H9 (cell line): ENCODE measurements around the gene STAG2. TPM values are rescaled to one million over a fixed set of nuclear protein-coding genes. Genes with fewer than 3 reads are reported as not detected.

ENCODE experiments used
- DNase-seq: peaks from one replicate; pipeline ENCODE4 v3.0.0-alpha.2; 2017
- H2AFZ ChIP-seq: one replicate; pipeline ENCODE4 v1.6.1; 2013; ENCODE audit warnings: mild to moderate bottlenecking, low read length, control low read depth, moderate library complexity
- H2AK5ac ChIP-seq: 2 replicates; pipeline ENCODE4 v1.6.1; 2013; ENCODE audit warnings: low read length, control low read depth, mixed read lengths; ENCODE audit not compliant: insufficient read length
- H2BK120ac ChIP-seq: one replicate; pipeline ENCODE4 v1.6.1; 2013; ENCODE audit warnings: low read depth, mild to moderate bottlenecking, low read length, control low read depth, inconsistent platforms; ENCODE audit not compliant: poor library complexity, severe bottlenecking
- H2BK12ac ChIP-seq: 2 replicates; pipeline ENCODE4 v1.6.1; 2013; ENCODE audit warnings: low read length, control low read depth, mixed read lengths, low read depth; ENCODE audit not compliant: insufficient read length
- H2BK15ac ChIP-seq: 2 replicates; pipeline ENCODE4 v1.6.1; 2013; ENCODE audit warnings: low read depth, low read length, control low read depth
- H2BK20ac ChIP-seq: one replicate; pipeline ENCODE4 v1.6.1; 2013; ENCODE audit warnings: low read depth, mild to moderate bottlenecking, low read length, control low read depth, inconsistent platforms; ENCODE audit not compliant: poor library complexity, severe bottlenecking
- H2BK5ac ChIP-seq: 2 replicates; pipeline ENCODE4 v1.6.1; 2013; ENCODE audit warnings: low read length, control low read depth, mixed read lengths; ENCODE audit not compliant: insufficient read length
- H3K14ac ChIP-seq: 2 replicates; pipeline ENCODE4 v1.6.1; 2013; ENCODE audit warnings: low read length, control low read depth; ENCODE audit not compliant: insufficient read depth
- H3K18ac ChIP-seq: 2 replicates; pipeline ENCODE4 v1.6.1; 2013; ENCODE audit warnings: low read depth, mild to moderate bottlenecking, mixed read lengths, low read length, control low read depth; ENCODE audit not compliant: insufficient read length
- H3K23ac ChIP-seq: 2 replicates; pipeline ENCODE4 v1.6.1; 2013; ENCODE audit warnings: low read length, control low read depth, mixed read lengths, low read depth; ENCODE audit not compliant: insufficient read length
- H3K23me2 ChIP-seq: 2 replicates; pipeline ENCODE4 v1.6.1; 2013; ENCODE audit warnings: low read depth, mild to moderate bottlenecking, mixed read lengths, low read length, control low read depth; ENCODE audit not compliant: insufficient read length, poor library complexity, severe bottlenecking
- H3K27ac ChIP-seq: 2 replicates; pipeline ENCODE4 v1.5.1; 2013; ENCODE audit warnings: low read length, control low read depth, mixed read lengths, low read depth; ENCODE audit not compliant: insufficient read length
- H3K27me3 ChIP-seq: 2 replicates; pipeline ENCODE4 v1.6.1; 2013; ENCODE audit warnings: low read length, control low read depth, inconsistent platforms; ENCODE audit not compliant: insufficient read depth
- H3K4ac ChIP-seq: 2 replicates; pipeline ENCODE4 v1.6.1; 2013; ENCODE audit warnings: low read depth, mild to moderate bottlenecking, control low read depth, inconsistent platforms, low read length, moderate library complexity
- H3K4me1 ChIP-seq: 2 replicates; pipeline ENCODE4 v1.6.1; 2013; ENCODE audit warnings: low read length, control low read depth, inconsistent platforms; ENCODE audit not compliant: insufficient read depth
- H3K4me2 ChIP-seq: 2 replicates; pipeline ENCODE4 v1.6.1; 2013; ENCODE audit warnings: low read length, control low read depth, mixed read lengths; ENCODE audit not compliant: insufficient read length, insufficient read depth
- H3K56ac ChIP-seq: 2 replicates; pipeline ENCODE4 v1.6.1; 2013; ENCODE audit warnings: low read depth, mild to moderate bottlenecking, mixed read lengths, low read length, control low read depth; ENCODE audit not compliant: insufficient read length
- H3K79me1 ChIP-seq: 2 replicates; pipeline ENCODE4 v1.6.1; 2013; ENCODE audit warnings: low read depth, mild to moderate bottlenecking, moderate library complexity, low read length, control low read depth, inconsistent platforms; ENCODE audit not compliant: insufficient read depth, poor library complexity, severe bottlenecking
- H3K79me2 ChIP-seq: 2 replicates; pipeline ENCODE4 v1.6.1; 2013; ENCODE audit warnings: low read length, control low read depth, inconsistent platforms; ENCODE audit not compliant: insufficient read depth
- H3K9ac ChIP-seq: 2 replicates; pipeline ENCODE4 v1.6.1; 2013; ENCODE audit warnings: low read length, control low read depth, mixed read lengths; ENCODE audit not compliant: insufficient read length; ENCODE audit errors: extremely low read depth
- H3K9me3 ChIP-seq: one replicate; pipeline ENCODE4 v1.6.1; 2013; ENCODE audit warnings: low read depth, low read length, inconsistent platforms; ENCODE audit not compliant: control insufficient read depth
- H3T11ph ChIP-seq: one replicate; pipeline ENCODE4 v1.6.1; 2013; ENCODE audit warnings: mild to moderate bottlenecking, low read length, control low read depth, inconsistent platforms
- H4K20me1 ChIP-seq: one replicate; pipeline ENCODE4 v1.6.1; 2013; ENCODE audit not compliant: control insufficient read depth, insufficient read length, insufficient read depth
- H4K5ac ChIP-seq: 2 replicates; pipeline ENCODE4 v1.6.1; 2013; ENCODE audit warnings: low read depth, mild to moderate bottlenecking, mixed read lengths, low read length, control low read depth; ENCODE audit not compliant: insufficient read length
- H4K8ac ChIP-seq: replicated peaks from 2 replicates; pipeline ENCODE4 v1.6.1; 2013; ENCODE audit warnings: low read length, control low read depth, mixed read lengths, low read depth; ENCODE audit not compliant: insufficient read length
- H4K91ac ChIP-seq: 2 replicates; pipeline ENCODE4 v1.6.1; 2013; ENCODE audit warnings: low read depth, mild to moderate bottlenecking, moderate library complexity, mixed read lengths, low read length, control low read depth; ENCODE audit not compliant: insufficient read length
- H3K27ac Mint-ChIP-seq, 3 experiments: 2 replicates in 2 of 3; 3 replicates in 1 of 3; pipeline ENCODE4 v1.8.0; 2020 to 2021; ENCODE audit warnings: mixed read lengths in 3 of 3, mild to moderate bottlenecking in 1 of 3, moderate library complexity in 1 of 3
- H3K27me3 Mint-ChIP-seq: 2 replicates; pipeline ENCODE4 v1.8.0; 2021; ENCODE audit warnings: low read depth, mild to moderate bottlenecking, moderate library complexity, mixed read lengths
- H3K36me3 Mint-ChIP-seq, 3 experiments: 2 replicates in 2 of 3; 3 replicates in 1 of 3; pipeline ENCODE4 v1.8.0; 2020 to 2021; ENCODE audit warnings: low read depth in 3 of 3, mixed read lengths in 3 of 3; ENCODE audit not compliant: insufficient read depth in 1 of 3
- H3K4me1 Mint-ChIP-seq, 2 experiments: 2 replicates each; pipeline ENCODE4 v1.8.0; 2020; ENCODE audit warnings: mixed read lengths in 2 of 2
- H3K4me3 Mint-ChIP-seq, 2 experiments: 2 replicates in 1 of 2; 3 replicates in 1 of 2; pipeline ENCODE4 v1.8.0; 2020 to 2021; ENCODE audit warnings: mild to moderate bottlenecking in 2 of 2, mixed read lengths in 2 of 2, moderate library complexity in 1 of 2
- H3K9me3 Mint-ChIP-seq, 2 experiments: 2 replicates in 1 of 2; 3 replicates in 1 of 2; pipeline ENCODE4 v1.8.0; 2020; ENCODE audit warnings: mild to moderate bottlenecking in 2 of 2, mixed read lengths in 2 of 2, moderate library complexity in 1 of 2
- WGBS: extraction: QIAGEN DNeasy Blood & Tissue Kit; methylation state at CpG from one replicate; pipeline ENCODE4 v1.1.7; 2013; ENCODE audit warnings: missing lambda C conversion rate, low lambda C conversion rate, mixed read lengths; ENCODE audit not compliant: insufficient read length; ENCODE audit errors: extremely low coverage; 5-methylcytosine and 5-hydroxymethylcytosine counted together
- total RNA-seq: library from RNA; stranded (reverse); gene quantifications from 2 replicates; pipeline ENCODE4 v1.2.1, GENCODE V29; 2021
- TF ChIP-seq, protein P1 (sequence below): fragments of 200-600 bp; sonication (generic); conservative IDR thresholded peaks from 3 replicates; pipeline ENCODE4 v1.8.0; 2021; ENCODE audit warnings: antibody characterized with exemption, mild to moderate bottlenecking

STAG2 gene
- total RNA-seq, 1 experiment from 2014 or later = 81.6 TPM

DNA sequence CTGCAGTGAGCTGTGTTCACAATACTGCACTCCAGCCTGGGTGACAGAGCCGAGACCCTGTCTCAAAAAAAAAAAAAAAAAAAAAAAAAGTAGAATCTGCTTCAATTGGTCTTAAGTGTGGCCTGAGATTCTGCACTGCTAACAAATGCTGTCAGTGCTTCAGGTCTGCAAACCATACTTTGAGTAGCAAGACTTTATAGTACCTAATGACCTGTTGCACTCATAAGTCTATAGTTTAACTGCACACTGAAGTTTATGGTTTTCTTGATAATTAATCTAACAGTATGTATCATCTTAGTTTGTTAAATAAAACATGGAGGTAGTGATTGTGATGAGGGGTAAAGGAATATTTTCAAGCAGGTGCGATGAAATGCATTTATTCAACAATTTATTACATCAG, 135.6 kb downstream of the STAG2 start:
- no peak overlapping the region for H3K23ac ChIP-seq
- peaks cover 0 to 50% of the 10 kb centered on the region in 2 experiments; a peak in 2 of 5 replicates for H3K9me3 Mint-ChIP-seq
- H3K18ac ChIP-seq = no peak overlapping the region
- H3K56ac ChIP-seq = no peak overlapping the region
- no peaks in the 10 kb centered on the region for H3K79me2 ChIP-seq
- no peak overlapping the region for H4K8ac ChIP-seq
- H3K4me1 Mint-ChIP-seq = no peaks in the 10 kb centered on the region
- no peaks in the 10 kb centered on the region for H3K79me1 ChIP-seq
- no peaks in the 10 kb centered on the region for H3K27me3 Mint-ChIP-seq
- no peak for DNase-seq
- H3K4ac ChIP-seq = no peak overlapping the region
- H3T11ph ChIP-seq = no peak overlapping the region
- no peaks in the 10 kb centered on the region for H3K4me1 ChIP-seq
- no peaks in the 10 kb centered on the region for H3K27me3 ChIP-seq
- H3K27ac Mint-ChIP-seq = no peak overlapping the region
- H3K36me3 Mint-ChIP-seq = peaks cover 38 to 50% (median 50%) of the 10 kb centered on the region in 3 experiments; a peak in 6 of 7 replicates
- H3K27ac ChIP-seq = no peak overlapping the region
- TF ChIP-seq, protein P1, sequence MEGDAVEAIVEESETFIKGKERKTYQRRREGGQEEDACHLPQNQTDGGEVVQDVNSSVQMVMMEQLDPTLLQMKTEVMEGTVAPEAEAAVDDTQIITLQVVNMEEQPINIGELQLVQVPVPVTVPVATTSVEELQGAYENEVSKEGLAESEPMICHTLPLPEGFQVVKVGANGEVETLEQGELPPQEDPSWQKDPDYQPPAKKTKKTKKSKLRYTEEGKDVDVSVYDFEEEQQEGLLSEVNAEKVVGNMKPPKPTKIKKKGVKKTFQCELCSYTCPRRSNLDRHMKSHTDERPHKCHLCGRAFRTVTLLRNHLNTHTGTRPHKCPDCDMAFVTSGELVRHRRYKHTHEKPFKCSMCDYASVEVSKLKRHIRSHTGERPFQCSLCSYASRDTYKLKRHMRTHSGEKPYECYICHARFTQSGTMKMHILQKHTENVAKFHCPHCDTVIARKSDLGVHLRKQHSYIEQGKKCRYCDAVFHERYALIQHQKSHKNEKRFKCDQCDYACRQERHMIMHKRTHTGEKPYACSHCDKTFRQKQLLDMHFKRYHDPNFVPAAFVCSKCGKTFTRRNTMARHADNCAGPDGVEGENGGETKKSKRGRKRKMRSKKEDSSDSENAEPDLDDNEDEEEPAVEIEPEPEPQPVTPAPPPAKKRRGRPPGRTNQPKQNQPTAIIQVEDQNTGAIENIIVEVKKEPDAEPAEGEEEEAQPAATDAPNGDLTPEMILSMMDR = no peak
- peaks cover 5% of the 10 kb centered on the region for H3K9me3 ChIP-seq
- no peak overlapping the region for H3K4me3 Mint-ChIP-seq
- H3K23me2 ChIP-seq = no peaks in the 10 kb centered on the region
- WGBS = 100% methylated on average over 1 of the region's 2 CpGs
- no peak overlapping the region for H3K9ac ChIP-seq
- H4K5ac ChIP-seq = no peak overlapping the region
- H2BK5ac ChIP-seq = no peak overlapping the region
- no peak overlapping the region for H3K14ac ChIP-seq
- H2AK5ac ChIP-seq = no peak overlapping the region
- H4K20me1 ChIP-seq = no peaks in the 10 kb centered on the region
- no peak overlapping the region for H2AFZ ChIP-seq
- H2BK20ac ChIP-seq = no peak overlapping the region
- no peak overlapping the region for H4K91ac ChIP-seq
- no peak overlapping the region for H2BK12ac ChIP-seq
- no peak overlapping the region for H2BK15ac ChIP-seq
- H2BK120ac ChIP-seq = no peak overlapping the region
- no peak overlapping the region for H3K4me2 ChIP-seq
